Measurements from ENCODE around the gene STH.

STH gene

DNA sequence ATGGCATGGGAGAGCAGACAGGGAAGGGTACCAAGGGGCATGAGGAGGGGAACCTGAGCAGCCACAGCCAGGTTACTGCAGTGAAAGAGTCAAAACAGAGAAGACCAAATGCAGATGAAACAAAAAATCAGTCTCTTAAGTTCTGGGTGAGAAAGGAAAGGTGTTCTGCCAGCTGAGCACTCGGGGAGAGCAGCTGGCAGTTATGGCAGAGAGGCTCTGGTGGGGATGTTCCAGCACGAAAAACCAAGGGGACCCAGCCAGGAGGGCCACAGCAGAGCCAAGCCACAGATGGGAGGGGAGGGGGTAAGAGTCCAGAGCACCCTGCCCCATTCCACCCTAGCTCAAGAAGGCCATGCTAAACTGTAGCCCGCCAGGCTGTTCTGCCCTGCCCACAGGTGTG is 31.7 kb downstream of the STH start:
- no peak overlapping the region for H3K9ac ChIP-seq (ENCODE audit: low read length)
- no peak overlapping the region for H3K27ac ChIP-seq (ENCODE audit: low read length)
- peaks cover 21% of the 10 kb centered on the region for H3K4me1 ChIP-seq (ENCODE audit: control insufficient read depth, low read depth, low read length)
- no peaks in the 10 kb centered on the region for H3K9me3 ChIP-seq (ENCODE audit: control insufficient read depth, low read depth, low read length)
- H3K4me3 ChIP-seq (ENCODE audit: low read length): no peak overlapping the region
- H3K36me3 ChIP-seq (ENCODE audit: control insufficient read depth, low read depth, low read length): peaks cover 76% of the 10 kb centered on the region
- no peaks in the 10 kb centered on the region for H3K27me3 ChIP-seq (ENCODE audit: control insufficient read depth, insufficient read depth, low read length)

DNA sequence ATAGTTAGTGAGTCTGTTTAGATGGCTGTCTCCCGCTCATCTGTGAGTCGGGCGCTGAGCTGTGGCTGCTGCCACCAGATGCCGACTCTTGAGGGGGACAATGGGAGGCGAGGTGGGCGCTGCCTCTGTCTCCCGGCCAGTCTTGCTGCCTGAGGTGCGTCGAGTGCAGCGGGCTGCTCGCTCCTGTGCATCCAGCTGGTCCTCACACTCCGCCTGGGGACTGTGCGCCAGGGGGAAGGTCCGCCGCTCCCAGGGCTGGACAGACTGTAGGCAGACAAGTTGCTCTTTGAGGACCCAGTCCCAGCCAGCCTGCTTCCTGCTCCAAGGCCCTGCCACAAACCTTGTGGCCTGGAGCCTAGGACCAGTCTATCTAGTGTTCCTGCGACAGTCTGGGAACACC is 32.4 kb downstream of the STH start:
- Histone ChIP-seq H3K9ac (ENCODE audit: low read length) (no peak overlapping the region), H3K27ac (ENCODE audit: low read length) (no peak overlapping the region), H3K9me3 (ENCODE audit: control insufficient read depth, low read depth, low read length) (no peaks in the 10 kb centered on the region), H3K4me3 (ENCODE audit: low read length) (no peak overlapping the region), H3K27me3 (ENCODE audit: control insufficient read depth, insufficient read depth, low read length) (no peaks in the 10 kb centered on the region), H3K36me3 (ENCODE audit: control insufficient read depth, low read depth, low read length) (peaks cover 83% of the 10 kb centered on the region), H3K4me1 (ENCODE audit: control insufficient read depth, low read depth, low read length) (peaks cover 21% of the 10 kb centered on the region)

DNA sequence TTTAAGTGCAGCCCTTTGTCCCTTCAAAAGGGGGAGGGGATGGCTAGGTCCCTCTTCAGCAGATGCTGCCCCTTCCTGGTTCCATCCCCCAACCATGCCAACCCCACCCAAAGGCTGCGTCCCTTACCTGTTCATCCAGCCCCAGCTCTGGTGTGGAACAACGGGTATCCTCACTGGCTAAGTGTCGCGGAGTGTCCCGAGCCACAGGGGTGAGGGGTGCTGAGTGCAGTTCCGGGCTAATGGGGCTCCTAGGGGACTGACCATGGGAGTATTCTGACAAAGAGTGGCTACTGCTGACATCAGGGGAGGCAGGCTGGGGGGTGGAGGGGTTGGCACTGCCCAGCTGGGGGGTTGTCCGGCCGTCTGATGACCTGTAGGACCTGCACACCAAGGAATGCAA is 32.9 kb downstream of the STH start:
- H3K9me3 ChIP-seq (ENCODE audit: control insufficient read depth, low read depth, low read length): no peaks in the 10 kb centered on the region
- H3K27ac ChIP-seq (ENCODE audit: low read length): no peak overlapping the region
- no peak overlapping the region for H3K9ac ChIP-seq (ENCODE audit: low read length)
- H3K4me1 ChIP-seq (ENCODE audit: control insufficient read depth, low read depth, low read length): peaks cover 20% of the 10 kb centered on the region
- peaks cover 83% of the 10 kb centered on the region for H3K36me3 ChIP-seq (ENCODE audit: control insufficient read depth, low read depth, low read length)
- no peaks in the 10 kb centered on the region for H3K27me3 ChIP-seq (ENCODE audit: control insufficient read depth, insufficient read depth, low read length)
- no peak overlapping the region for H3K4me3 ChIP-seq (ENCODE audit: low read length)

DNA sequence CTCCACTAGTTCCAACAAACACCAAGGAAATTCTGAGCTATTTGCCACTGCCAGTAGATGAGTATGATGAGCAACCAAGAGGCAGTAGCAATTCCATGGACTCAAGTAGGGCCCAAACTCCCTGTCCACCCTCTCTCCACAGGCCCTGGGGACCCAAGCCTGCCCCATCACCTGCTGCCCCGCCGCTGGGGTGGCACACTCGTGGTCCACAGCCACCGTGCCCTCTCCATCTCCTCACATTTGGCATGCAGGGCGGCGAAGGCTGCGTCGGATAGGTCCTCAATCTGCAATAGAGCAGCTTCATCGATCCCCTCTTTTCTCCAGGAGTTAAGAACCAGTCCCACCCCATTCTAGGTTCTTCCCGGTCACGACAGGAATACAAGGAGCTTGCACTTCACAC is 33.9 kb downstream of the STH start:
- no peaks in the 10 kb centered on the region for H3K27me3 ChIP-seq (ENCODE audit: control insufficient read depth, insufficient read depth, low read length)
- no peak overlapping the region for H3K4me3 ChIP-seq (ENCODE audit: low read length)
- H3K9me3 ChIP-seq (ENCODE audit: control insufficient read depth, low read depth, low read length): no peaks in the 10 kb centered on the region
- no peak overlapping the region for H3K9ac ChIP-seq (ENCODE audit: low read length)
- H3K36me3 ChIP-seq (ENCODE audit: control insufficient read depth, low read depth, low read length): peaks cover 85% of the 10 kb centered on the region
- H3K4me1 ChIP-seq (ENCODE audit: control insufficient read depth, low read depth, low read length): peaks cover 11% of the 10 kb centered on the region
- H3K27ac ChIP-seq (ENCODE audit: low read length): no peak overlapping the region

DNA sequence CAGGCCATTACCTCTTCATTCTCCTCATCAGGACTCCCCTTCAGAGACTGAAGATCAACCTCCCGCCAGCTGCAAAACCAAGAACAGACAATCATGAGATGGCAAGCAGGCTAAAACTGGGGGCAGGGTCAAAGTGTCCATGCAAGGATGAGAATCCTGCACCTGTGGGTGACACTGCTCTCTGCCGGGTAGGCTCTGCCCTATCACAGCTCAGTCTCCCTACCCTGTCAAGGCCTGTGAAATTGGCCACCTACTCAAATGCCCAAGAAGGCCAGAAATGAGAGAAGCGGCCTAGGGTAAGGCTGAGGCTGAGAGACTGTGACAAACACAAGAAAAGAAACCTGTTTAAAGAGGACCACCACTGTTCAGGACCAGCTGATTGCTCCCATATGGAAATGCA is 34.3 kb downstream of the STH start:
- Histone ChIP-seq H3K27ac (ENCODE audit: low read length) (no peak overlapping the region), H3K27me3 (ENCODE audit: control insufficient read depth, insufficient read depth, low read length) (no peaks in the 10 kb centered on the region), H3K9me3 (ENCODE audit: control insufficient read depth, low read depth, low read length) (no peaks in the 10 kb centered on the region), H3K9ac (ENCODE audit: low read length) (no peak overlapping the region), H3K36me3 (ENCODE audit: control insufficient read depth, low read depth, low read length) (peaks cover 85% of the 10 kb centered on the region), H3K4me3 (ENCODE audit: low read length) (no peak overlapping the region), H3K4me1 (ENCODE audit: control insufficient read depth, low read depth, low read length) (peaks cover 6% of the 10 kb centered on the region)

DNA sequence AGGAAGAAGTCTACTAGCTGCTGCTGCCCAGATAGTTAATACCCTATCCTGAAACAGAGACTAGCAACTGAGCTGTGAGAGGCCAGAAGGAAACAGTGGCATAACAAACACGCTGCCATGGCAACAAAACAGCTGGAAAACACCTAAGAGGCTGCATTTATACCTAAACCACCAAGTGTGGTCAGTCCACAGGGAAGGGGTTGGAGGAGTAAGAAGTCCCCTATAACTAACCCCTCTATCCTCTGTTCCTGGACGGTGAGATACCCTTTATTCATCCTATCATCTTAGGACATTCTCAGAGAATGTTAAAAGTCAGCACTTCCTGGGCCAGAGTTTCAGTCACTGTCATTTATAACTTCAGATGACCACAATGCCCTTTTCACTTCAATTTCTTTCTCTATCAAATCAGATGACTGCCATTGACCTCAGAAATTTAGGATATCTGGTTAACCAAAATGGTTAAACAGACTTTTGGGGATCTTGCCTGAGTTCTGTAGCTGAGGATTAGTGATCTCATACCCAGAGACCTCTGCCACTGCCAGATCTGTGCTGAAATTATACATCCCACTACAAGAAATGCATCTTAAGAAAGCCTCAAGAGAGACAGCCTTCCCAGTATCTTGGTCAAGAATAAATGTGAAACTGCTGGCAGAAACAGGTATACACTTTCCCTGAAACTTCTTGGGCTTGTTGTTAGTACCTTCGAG is 36.2 kb downstream of the STH start:
- Histone ChIP-seq H3K27me3 (ENCODE audit: control insufficient read depth, insufficient read depth, low read length) (no peaks in the 10 kb centered on the region), H3K9ac (ENCODE audit: low read length) (no peak overlapping the region), H3K9me3 (ENCODE audit: control insufficient read depth, low read depth, low read length) (no peaks in the 10 kb centered on the region), H3K36me3 (ENCODE audit: control insufficient read depth, low read depth, low read length) (peaks cover 100% of the 10 kb centered on the region), H3K4me1 (ENCODE audit: control insufficient read depth, low read depth, low read length) (no peaks in the 10 kb centered on the region), H3K27ac (ENCODE audit: low read length) (no peak overlapping the region), H3K4me3 (ENCODE audit: low read length) (no peak overlapping the region)

DNA sequence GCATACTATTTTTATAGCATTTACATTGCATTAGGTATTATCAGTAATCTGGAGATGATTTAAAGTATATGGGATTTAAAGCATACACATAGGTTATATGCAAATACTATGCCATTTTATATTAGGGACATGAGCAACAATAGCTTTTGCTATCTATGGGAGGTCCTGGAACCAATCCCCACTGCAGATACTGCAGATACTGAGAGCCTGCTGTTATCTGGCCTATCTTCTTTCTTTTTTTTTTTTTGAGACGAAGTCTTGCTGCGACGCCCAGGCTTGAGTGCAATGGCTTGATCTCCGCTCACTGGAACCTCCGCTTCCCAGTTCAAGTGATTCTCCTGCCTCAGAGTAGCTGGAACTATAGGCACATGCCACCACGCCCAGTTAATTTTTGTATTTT is 37.4 kb downstream of the STH start:
- no peaks in the 10 kb centered on the region for H3K4me1 ChIP-seq (ENCODE audit: control insufficient read depth, low read depth, low read length)
- H3K9ac ChIP-seq (ENCODE audit: low read length): no peak overlapping the region
- peaks cover 100% of the 10 kb centered on the region for H3K36me3 ChIP-seq (ENCODE audit: control insufficient read depth, low read depth, low read length)
- no peaks in the 10 kb centered on the region for H3K27me3 ChIP-seq (ENCODE audit: control insufficient read depth, insufficient read depth, low read length)
- H3K27ac ChIP-seq (ENCODE audit: low read length): no peak overlapping the region
- no peaks in the 10 kb centered on the region for H3K9me3 ChIP-seq (ENCODE audit: control insufficient read depth, low read depth, low read length)
- no peak overlapping the region for H3K4me3 ChIP-seq (ENCODE audit: low read length)

DNA sequence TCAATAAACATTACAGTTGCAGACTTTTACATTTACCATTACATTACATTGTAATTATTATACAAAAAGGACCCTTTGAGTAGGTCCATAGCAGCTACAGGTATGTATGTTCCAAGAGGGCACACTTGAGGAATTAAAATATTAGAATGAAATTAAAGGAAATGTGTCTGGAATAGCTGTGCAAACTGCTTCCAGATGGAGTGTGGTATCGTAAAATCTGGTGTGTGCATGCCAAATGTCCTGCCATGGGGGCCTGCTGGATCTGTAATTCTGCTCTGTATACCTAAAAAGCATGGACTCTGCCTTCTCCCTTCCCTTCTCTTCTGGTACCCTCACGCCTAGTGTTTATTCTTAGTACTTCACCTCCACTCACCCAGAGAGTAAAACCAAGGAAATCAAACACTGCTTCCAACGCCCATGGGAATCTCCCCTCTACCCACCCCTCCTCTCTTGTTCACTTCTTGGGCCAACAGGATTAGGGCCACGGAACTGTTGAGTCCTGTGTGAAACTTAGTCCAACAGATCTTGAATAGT is 38.7 kb downstream of the STH start:
- Histone ChIP-seq H3K36me3 (ENCODE audit: control insufficient read depth, low read depth, low read length) (peaks cover 92% of the 10 kb centered on the region), H3K27me3 (ENCODE audit: control insufficient read depth, insufficient read depth, low read length) (no peaks in the 10 kb centered on the region), H3K4me1 (ENCODE audit: control insufficient read depth, low read depth, low read length) (no peaks in the 10 kb centered on the region), H3K27ac (ENCODE audit: low read length) (no peak overlapping the region), H3K4me3 (ENCODE audit: low read length) (no peak overlapping the region), H3K9me3 (ENCODE audit: control insufficient read depth, low read depth, low read length) (no peaks in the 10 kb centered on the region), H3K9ac (ENCODE audit: low read length) (no peak overlapping the region)

DNA sequence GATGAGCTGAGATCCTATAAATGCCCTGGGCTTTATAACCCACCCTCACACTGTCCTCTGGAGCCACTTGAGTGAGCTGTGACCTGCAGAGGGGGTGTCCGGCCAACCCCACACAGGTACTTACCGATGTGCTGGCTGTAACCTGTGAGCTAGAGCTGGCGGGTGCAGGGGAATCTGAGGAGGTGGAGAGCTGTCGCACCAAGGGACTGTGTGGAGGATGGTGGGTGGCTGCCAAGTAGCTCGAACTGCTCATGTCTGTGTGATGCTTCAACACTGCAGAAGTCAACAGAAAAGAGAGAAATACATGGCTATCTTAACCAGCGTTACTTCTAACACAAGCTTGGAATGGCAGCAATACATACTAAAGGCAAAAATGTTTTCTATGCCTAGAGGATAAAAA is 39.4 kb downstream of the STH start:
- Histone ChIP-seq H3K27ac (ENCODE audit: low read length) (no peak overlapping the region), H3K27me3 (ENCODE audit: control insufficient read depth, insufficient read depth, low read length) (no peaks in the 10 kb centered on the region), H3K9me3 (ENCODE audit: control insufficient read depth, low read depth, low read length) (no peaks in the 10 kb centered on the region), H3K4me1 (ENCODE audit: control insufficient read depth, low read depth, low read length) (no peaks in the 10 kb centered on the region), H3K36me3 (ENCODE audit: control insufficient read depth, low read depth, low read length) (peaks cover 90% of the 10 kb centered on the region), H3K9ac (ENCODE audit: low read length) (no peak overlapping the region), H3K4me3 (ENCODE audit: low read length) (no peak overlapping the region)

DNA sequence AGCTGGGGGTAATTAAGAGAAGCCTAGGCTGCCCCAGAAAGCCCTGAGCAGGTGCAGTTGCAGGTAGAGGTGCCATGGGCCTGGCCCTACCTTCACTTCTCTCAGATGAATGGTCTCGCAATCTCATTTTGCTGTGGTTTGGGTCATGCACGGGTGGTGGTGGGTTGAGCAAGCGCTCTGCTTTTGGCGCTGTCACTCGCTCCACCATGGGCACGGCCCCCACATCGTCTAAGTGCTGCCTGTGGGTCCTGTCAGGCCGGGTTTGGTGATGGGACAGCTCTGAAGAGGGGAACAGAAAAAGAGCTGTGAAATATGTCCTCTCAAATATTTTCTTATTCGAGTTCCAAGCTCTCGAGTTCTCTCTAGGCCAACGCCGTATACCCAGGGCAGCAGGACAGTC is 39.9 kb downstream of the STH start:
- Histone ChIP-seq H3K4me3 (ENCODE audit: low read length) (no peak overlapping the region), H3K27ac (ENCODE audit: low read length) (no peak overlapping the region), H3K27me3 (ENCODE audit: control insufficient read depth, insufficient read depth, low read length) (no peaks in the 10 kb centered on the region), H3K9me3 (ENCODE audit: control insufficient read depth, low read depth, low read length) (no peaks in the 10 kb centered on the region), H3K9ac (ENCODE audit: low read length) (no peak overlapping the region), H3K36me3 (ENCODE audit: control insufficient read depth, low read depth, low read length) (peaks cover 90% of the 10 kb centered on the region), H3K4me1 (ENCODE audit: control insufficient read depth, low read depth, low read length) (no peaks in the 10 kb centered on the region)

DNA sequence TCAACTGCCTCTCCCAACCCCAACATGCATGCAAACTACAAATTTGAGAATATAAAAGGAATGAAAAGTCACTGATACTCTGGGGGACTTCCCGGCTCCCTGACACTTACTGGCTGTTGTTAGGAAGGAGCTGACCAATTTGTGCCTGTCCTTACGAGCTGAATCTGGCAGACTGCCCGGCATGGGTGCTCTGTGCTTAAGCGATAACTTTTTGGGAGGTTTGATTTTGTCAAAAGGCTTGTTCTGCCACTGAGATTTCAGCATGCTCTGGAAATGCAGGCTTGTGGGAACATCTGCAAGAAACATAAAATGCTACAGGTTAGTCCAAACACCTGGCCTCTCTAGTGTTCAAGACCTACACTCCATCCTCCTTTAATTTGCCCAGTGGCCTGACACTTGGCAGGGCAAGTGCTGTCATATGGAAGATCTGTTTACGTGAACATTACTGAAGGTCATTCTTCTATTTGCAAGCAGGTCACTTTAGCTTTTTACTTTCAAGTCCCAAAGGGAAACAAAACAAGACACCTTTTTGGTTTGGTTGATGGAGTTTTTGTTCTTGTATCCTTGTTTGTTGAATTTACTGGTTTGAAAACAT is 40.6 kb downstream of the STH start:
- no peaks in the 10 kb centered on the region for H3K9me3 ChIP-seq (ENCODE audit: control insufficient read depth, low read depth, low read length)
- peaks cover 86% of the 10 kb centered on the region for H3K36me3 ChIP-seq (ENCODE audit: control insufficient read depth, low read depth, low read length)
- no peaks in the 10 kb centered on the region for H3K27me3 ChIP-seq (ENCODE audit: control insufficient read depth, insufficient read depth, low read length)
- H3K4me3 ChIP-seq (ENCODE audit: low read length): no peak overlapping the region
- no peak overlapping the region for H3K9ac ChIP-seq (ENCODE audit: low read length)
- no peak overlapping the region for H3K27ac ChIP-seq (ENCODE audit: low read length)
- no peaks in the 10 kb centered on the region for H3K4me1 ChIP-seq (ENCODE audit: control insufficient read depth, low read depth, low read length)

DNA sequence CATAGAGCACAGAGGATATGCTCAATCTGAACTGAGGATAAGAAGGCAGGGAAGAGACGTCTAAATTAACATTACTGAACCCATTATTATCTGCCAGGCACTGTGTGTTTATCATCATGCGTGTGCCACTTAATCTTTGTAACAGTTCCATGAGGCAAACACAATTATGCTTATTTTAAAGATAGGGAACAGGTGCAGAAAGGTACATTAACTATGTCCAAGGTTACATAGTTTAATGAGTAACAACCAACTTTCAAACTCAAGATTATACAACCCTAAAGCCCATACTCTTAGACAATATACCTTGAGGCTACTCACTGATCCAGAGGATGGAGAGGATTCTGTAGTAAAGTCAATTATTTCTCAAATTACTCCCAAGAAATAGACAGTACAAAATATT is 43.2 kb downstream of the STH start:
- H3K27ac ChIP-seq (ENCODE audit: low read length): no peak overlapping the region
- H3K4me1 ChIP-seq (ENCODE audit: control insufficient read depth, low read depth, low read length): no peaks in the 10 kb centered on the region
- H3K27me3 ChIP-seq (ENCODE audit: control insufficient read depth, insufficient read depth, low read length): no peaks in the 10 kb centered on the region
- no peak overlapping the region for H3K4me3 ChIP-seq (ENCODE audit: low read length)
- H3K9ac ChIP-seq (ENCODE audit: low read length): no peak overlapping the region
- peaks cover 73% of the 10 kb centered on the region for H3K36me3 ChIP-seq (ENCODE audit: control insufficient read depth, low read depth, low read length)
- no peaks in the 10 kb centered on the region for H3K9me3 ChIP-seq (ENCODE audit: control insufficient read depth, low read depth, low read length)

Measured in iPS-18a (cell line).